ENCODE results near the gene RALA.

The RALA gene

GRCh38 chr7:39650676-39651075, 27.3 kb downstream of the RALA start:
- TF ChIP-seq EZH2phosphoT487 (conservative IDR thresholded peaks at IDR 0.05; ENCODE audit: low read length) (no peak), CTCF (IDR thresholded peaks at IDR 0.05; ENCODE audit: insufficient read depth, low read length, poor library complexity, severe bottlenecking) (no peak)
- Histone ChIP-seq H3K4me2 (ENCODE audit: low read depth, low read length, poor library complexity, severe bottlenecking) (no peak overlapping the region), H2AFZ (ENCODE audit: low read depth, low read length, severe bottlenecking) (no peak overlapping the region), H3K36me3 (ENCODE audit: low read length) (no peaks in the 10 kb centered on the region), H3F3A (ENCODE audit: insufficient read depth) (no peaks in the 10 kb centered on the region), H4K20me1 (ENCODE audit: low read depth, low read length) (no peaks in the 10 kb centered on the region), H3K9me2 (replicated peaks; ENCODE audit: insufficient read depth, low read length) (no peaks in the 10 kb centered on the region), H3K27ac (ENCODE audit: low read depth, low read length) (no peak overlapping the region), H3K4me3 (ENCODE audit: insufficient read depth, low read length, poor library complexity, severe bottlenecking) (no peak overlapping the region), H3K9me3 (ENCODE audit: insufficient read depth, low read length) (no peaks in the 10 kb centered on the region), H3K9ac (ENCODE audit: low read length) (no peak overlapping the region), H3K27me3 (ENCODE audit: low read length) (no peaks in the 10 kb centered on the region), H3K79me2 (ENCODE audit: insufficient read depth, low read length) (peaks cover 64% of the 10 kb centered on the region)

- H3K27me3 ChIP-seq (ENCODE audit: low read length) = no peaks in the 10 kb centered on the region
- H3K4me3 ChIP-seq (ENCODE audit: insufficient read depth, low read length, poor library complexity, severe bottlenecking) = no peak overlapping the region
- H3F3A ChIP-seq (ENCODE audit: insufficient read depth) = no peaks in the 10 kb centered on the region
- no peaks in the 10 kb centered on the region for H3K9me3 ChIP-seq (ENCODE audit: insufficient read depth, low read length)
- TF ChIP-seq CTCF (IDR thresholded peaks at IDR 0.05; ENCODE audit: insufficient read depth, low read length, poor library complexity, severe bottlenecking) (no peak), EZH2phosphoT487 (conservative IDR thresholded peaks at IDR 0.05; ENCODE audit: low read length) (no peak)
- no peaks in the 10 kb centered on the region for H3K36me3 ChIP-seq (ENCODE audit: low read length)
- peaks cover 61% of the 10 kb centered on the region for H3K79me2 ChIP-seq (ENCODE audit: insufficient read depth, low read length)
- H3K27ac ChIP-seq (ENCODE audit: low read depth, low read length) = no peak overlapping the region
- no peaks in the 10 kb centered on the region for H3K9me2 ChIP-seq (replicated peaks; ENCODE audit: insufficient read depth, low read length)
- H2AFZ ChIP-seq (ENCODE audit: low read depth, low read length, severe bottlenecking) = no peak overlapping the region
- H3K9ac ChIP-seq (ENCODE audit: low read length) = no peak overlapping the region
- H3K4me2 ChIP-seq (ENCODE audit: low read depth, low read length, poor library complexity, severe bottlenecking) = no peak overlapping the region
- no peaks in the 10 kb centered on the region for H4K20me1 ChIP-seq (ENCODE audit: low read depth, low read length)
Observed at GRCh38 chr7:39651265-39651664, 27.9 kb downstream of the RALA start.

GRCh38 chr7:39656415-39656814, 33.0 kb downstream of the RALA start:
- Histone ChIP-seq H3K36me3 (ENCODE audit: low read length) (peaks cover 9% of the 10 kb centered on the region; the same call in 1 of the 2 replicates), H3K9me2 (replicated peaks; ENCODE audit: insufficient read depth, low read length) (no peaks in the 10 kb centered on the region), H3K9me3 (ENCODE audit: insufficient read depth, low read length) (peaks cover 10% of the 10 kb centered on the region; the same call in 1 of the 2 replicates), H3K4me3 (ENCODE audit: insufficient read depth, low read length, poor library complexity, severe bottlenecking) (no peak overlapping the region), H3K79me2 (ENCODE audit: insufficient read depth, low read length) (peaks cover 59% of the 10 kb centered on the region), H3K27ac (ENCODE audit: low read depth, low read length) (no peak overlapping the region), H4K20me1 (ENCODE audit: low read depth, low read length) (no peaks in the 10 kb centered on the region), H3K4me2 (ENCODE audit: low read depth, low read length, poor library complexity, severe bottlenecking) (no peak overlapping the region), H3K9ac (ENCODE audit: low read length) (no peak overlapping the region), H2AFZ (ENCODE audit: low read depth, low read length, severe bottlenecking) (no peak overlapping the region), H3K27me3 (ENCODE audit: low read length) (no peaks in the 10 kb centered on the region), H3F3A (ENCODE audit: insufficient read depth) (no peaks in the 10 kb centered on the region)
- TF ChIP-seq EZH2phosphoT487 (conservative IDR thresholded peaks at IDR 0.05; ENCODE audit: low read length) = no peak
- TF ChIP-seq CTCF (IDR thresholded peaks at IDR 0.05; ENCODE audit: insufficient read depth, low read length, poor library complexity, severe bottlenecking) = no peak

All from SU-DHL-6 (cell line).